Spleen (tissue), 7 donors: ENCODE results near the gene ERGIC2.
"Not testable (repeated sequence)": the region's sequence is repeated elsewhere in the genome, so short reads cannot be mapped to it uniquely, and the experiment has no call there.

Source experiments
- POLR2A ChIP-seq, 3 donors: fragments of 450-650 bp; IDR thresholded peaks; one replicate each; pipeline ENCODE4 v1.5.1; 2017; ENCODE audit warnings: antibody characterized with exemption in 3 of 3, mild to moderate bottlenecking in 1 of 3
- TF ChIP-seq, protein P1 (sequence below), 11 experiments: fragments of 200-600 bp in 7 of 11; fragments of 450-650 bp in 4 of 11; sonication (generic) in 4 of 11; IDR thresholded peaks in 8 of 11; conservative IDR thresholded peaks in 3 of 11; 1 replicate in 7 of 11; 2 replicates in 4 of 11; pipeline versions ENCODE4 v1.4.0 to v1.8.0; 2016 to 2021; ENCODE audit warnings: antibody characterized with exemption in 11 of 11, inconsistent platforms in 4 of 11, mild to moderate bottlenecking in 1 of 11
- donor health status: DM: no; HTN: no; CAD: no; lungs with moderate emphysema.
- donor health status: DM: no; HTN: no; CAD: no.
- donor health status: DM: no; HTN: no; CAD: no.

DNA sequence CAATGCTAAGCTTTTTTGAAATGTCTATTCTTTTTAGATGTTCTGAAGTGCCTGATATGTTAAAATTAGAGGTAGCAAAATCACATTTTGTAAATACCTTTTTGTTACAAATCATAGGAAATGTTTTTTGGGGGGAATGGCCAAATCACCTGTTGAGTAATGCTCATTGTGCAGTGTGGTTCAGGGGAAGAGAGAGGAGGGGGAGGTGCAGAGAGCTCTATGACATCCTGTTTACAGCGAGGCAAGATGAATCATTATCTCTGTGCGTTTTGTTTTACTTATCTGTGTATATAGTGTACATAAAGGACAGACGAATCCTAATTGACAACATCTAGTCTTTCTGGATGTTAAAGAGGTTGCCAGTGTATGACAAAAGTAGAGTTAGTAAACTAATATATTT is 9.4 kb upstream of the ERGIC2 start:
- TF ChIP-seq, protein P1, sequence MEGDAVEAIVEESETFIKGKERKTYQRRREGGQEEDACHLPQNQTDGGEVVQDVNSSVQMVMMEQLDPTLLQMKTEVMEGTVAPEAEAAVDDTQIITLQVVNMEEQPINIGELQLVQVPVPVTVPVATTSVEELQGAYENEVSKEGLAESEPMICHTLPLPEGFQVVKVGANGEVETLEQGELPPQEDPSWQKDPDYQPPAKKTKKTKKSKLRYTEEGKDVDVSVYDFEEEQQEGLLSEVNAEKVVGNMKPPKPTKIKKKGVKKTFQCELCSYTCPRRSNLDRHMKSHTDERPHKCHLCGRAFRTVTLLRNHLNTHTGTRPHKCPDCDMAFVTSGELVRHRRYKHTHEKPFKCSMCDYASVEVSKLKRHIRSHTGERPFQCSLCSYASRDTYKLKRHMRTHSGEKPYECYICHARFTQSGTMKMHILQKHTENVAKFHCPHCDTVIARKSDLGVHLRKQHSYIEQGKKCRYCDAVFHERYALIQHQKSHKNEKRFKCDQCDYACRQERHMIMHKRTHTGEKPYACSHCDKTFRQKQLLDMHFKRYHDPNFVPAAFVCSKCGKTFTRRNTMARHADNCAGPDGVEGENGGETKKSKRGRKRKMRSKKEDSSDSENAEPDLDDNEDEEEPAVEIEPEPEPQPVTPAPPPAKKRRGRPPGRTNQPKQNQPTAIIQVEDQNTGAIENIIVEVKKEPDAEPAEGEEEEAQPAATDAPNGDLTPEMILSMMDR (IDR thresholded peaks at IDR 0.05 in 8 of 11, conservative IDR thresholded peaks at IDR 0.05 in 3 of 11), result not testable (repeated sequence)
- not testable (repeated sequence) for TF ChIP-seq POLR2A (IDR thresholded peaks at IDR 0.05)
